KMS-11 (cell line): Measurements from ENCODE around the gene RAPSN.

Experiments
- H2AFZ ChIP-seq: fragments of 200-600 bp; sonication (generic); 2 replicates; pipeline ENCODE4 v1.6.1; 2016; ENCODE audit warnings: antibody characterized with exemption, mixed run types, low read depth
- H3K27ac ChIP-seq: fragments of 200-600 bp; sonication (generic); 2 replicates; pipeline ENCODE4 v1.6.1; 2016; ENCODE audit warnings: mild to moderate bottlenecking, mixed run types
- H3K27me3 ChIP-seq: fragments of 200-600 bp; sonication (generic); 2 replicates; pipeline ENCODE4 v1.6.1; 2017; ENCODE audit warnings: mild to moderate bottlenecking, low read depth, mixed run types, moderate library complexity; ENCODE audit not compliant: insufficient read depth
- H3K36me3 ChIP-seq: fragments of 200-600 bp; sonication (generic); 2 replicates; pipeline ENCODE4 v1.6.1; 2017; ENCODE audit warnings: mild to moderate bottlenecking, mixed run types; ENCODE audit not compliant: insufficient read depth
- H3K4me1 ChIP-seq: fragments of 200-600 bp; sonication (generic); 2 replicates; pipeline ENCODE4 v1.6.1; 2016; ENCODE audit warnings: mild to moderate bottlenecking, low read depth, mixed run types; ENCODE audit not compliant: poor library complexity, severe bottlenecking
- H3K4me2 ChIP-seq: fragments of 200-600 bp; sonication (generic); 2 replicates; pipeline ENCODE4 v1.7.0; 2016; ENCODE audit warnings: mild to moderate bottlenecking, mixed run types
- H3K4me3 ChIP-seq: fragments of 200-600 bp; sonication (generic); IDR thresholded peaks from 2 replicates; pipeline ENCODE4 v1.6.1; 2017; ENCODE audit warnings: low read depth, low read length, mixed read lengths; ENCODE audit not compliant: insufficient read depth
- H3K79me2 ChIP-seq: fragments of 200-600 bp; sonication (generic); 2 replicates; pipeline ENCODE4 v1.6.1; 2016; ENCODE audit warnings: low read depth, mixed run types; ENCODE audit not compliant: insufficient read depth
- H3K9ac ChIP-seq: fragments of 200-600 bp; sonication (generic); 2 replicates; pipeline ENCODE4 v1.6.1; 2016; ENCODE audit warnings: mild to moderate bottlenecking, mixed run types
- H4K20me1 ChIP-seq: fragments of 200-600 bp; sonication (generic); 2 replicates; pipeline ENCODE4 v1.6.1; 2016; ENCODE audit warnings: mild to moderate bottlenecking, mixed run types; ENCODE audit not compliant: insufficient read depth
- CTCF ChIP-seq: fragments of 200-600 bp; sonication (generic); conservative IDR thresholded peaks from 2 replicates; pipeline ENCODE4 v1.6.1; 2017; ENCODE audit warnings: low read depth, mild to moderate bottlenecking, antibody characterized with exemption, low read length, moderate library complexity, mixed read lengths

Gene RAPSN

GRCh38 chr11:47495011-47495855 lies 46.3 kb upstream of the RAPSN start:
- no peaks in the 10 kb centered on the region for H3K36me3 ChIP-seq
- H3K4me2 ChIP-seq = peak overlapping the region; percentile 17; the same call in 1 of the 2 replicates
- peaks cover 6% of the 10 kb centered on the region for H4K20me1 ChIP-seq
- H3K79me2 ChIP-seq = peaks cover 74% of the 10 kb centered on the region
- H3K4me1 ChIP-seq = peaks cover 63% of the 10 kb centered on the region
- no peak overlapping the region for H3K4me3 ChIP-seq
- H3K9ac ChIP-seq = no peak overlapping the region
- no peak for TF ChIP-seq CTCF
- peak overlapping the region; percentile 25; the same call in 1 of the 2 replicates for H3K27ac ChIP-seq
- H3K27me3 ChIP-seq = no peaks in the 10 kb centered on the region
- no peak overlapping the region for H2AFZ ChIP-seq

GRCh38 chr11:47489395-47489755 lies 40.4 kb upstream of the RAPSN start:
- H2AFZ ChIP-seq = no peak overlapping the region
- peaks cover 36% of the 10 kb centered on the region for H3K79me2 ChIP-seq
- H3K4me1 ChIP-seq = peaks cover 8% of the 10 kb centered on the region
- H4K20me1 ChIP-seq = no peaks in the 10 kb centered on the region
- no peaks in the 10 kb centered on the region for H3K27me3 ChIP-seq
- H3K9ac ChIP-seq = no peak overlapping the region
- no peak overlapping the region for H3K27ac ChIP-seq
- no peaks in the 10 kb centered on the region; the same call in 1 of the 2 replicates for H3K36me3 ChIP-seq
- no peak overlapping the region for H3K4me2 ChIP-seq
- no peak for TF ChIP-seq CTCF
- H3K4me3 ChIP-seq = no peak overlapping the region

GRCh38 chr11:47488674-47489394 lies 39.9 kb upstream of the RAPSN start:
- Histone ChIP-seq H3K4me2 (no peak overlapping the region), H3K27ac (no peak overlapping the region), H3K4me1 (peaks cover 4% of the 10 kb centered on the region), H4K20me1 (no peaks in the 10 kb centered on the region), H2AFZ (no peak overlapping the region), H3K4me3 (no peak overlapping the region), H3K36me3 (no peaks in the 10 kb centered on the region; the same call in 1 of the 2 replicates), H3K27me3 (no peaks in the 10 kb centered on the region), H3K9ac (no peak overlapping the region), H3K79me2 (peaks cover 35% of the 10 kb centered on the region)
- no peak for TF ChIP-seq CTCF

GRCh38 chr11:47488111-47488510 lies 39.2 kb upstream of the RAPSN start:
- Histone ChIP-seq H3K27ac (no peak overlapping the region), H3K9ac (no peak overlapping the region), H3K4me3 (no peak overlapping the region), H3K4me1 (peaks cover 4% of the 10 kb centered on the region), H3K4me2 (no peak overlapping the region), H3K27me3 (no peaks in the 10 kb centered on the region), H4K20me1 (no peaks in the 10 kb centered on the region), H2AFZ (no peak overlapping the region), H3K79me2 (peaks cover 35% of the 10 kb centered on the region), H3K36me3 (no peaks in the 10 kb centered on the region; the same call in 1 of the 2 replicates)
- TF ChIP-seq CTCF = no peak
